ENCODE data around the gene SHC2.

GRCh38 chr19:398719-399118 is 62.1 kb downstream of the SHC2 start:
- TF ChIP-seq POLR2A (IDR thresholded peaks at IDR 0.05) (no peak), CTCF (IDR thresholded peaks at IDR 0.05) (no peak)

Measured in adrenal gland (tissue), 5 donors.